Astrocyte (in vitro differentiated cells and primary cell): Measurements from ENCODE around the gene ISL1.

Experiments
- EZH2 ChIP-seq: IDR thresholded peaks from 2 replicates; pipeline ENCODE4 v1.6.1; 2012; ENCODE audit warnings: mild to moderate bottlenecking, low read length, inconsistent platforms; ENCODE audit not compliant: insufficient read depth
- TF ChIP-seq, protein P1 (sequence below): IDR thresholded peaks from 2 replicates; pipeline ENCODE4 v1.5.1; 2011; ENCODE audit warnings: low read depth, mild to moderate bottlenecking, inconsistent platforms, low read length, moderate library complexity; ENCODE audit not compliant: insufficient read depth

DNA sequence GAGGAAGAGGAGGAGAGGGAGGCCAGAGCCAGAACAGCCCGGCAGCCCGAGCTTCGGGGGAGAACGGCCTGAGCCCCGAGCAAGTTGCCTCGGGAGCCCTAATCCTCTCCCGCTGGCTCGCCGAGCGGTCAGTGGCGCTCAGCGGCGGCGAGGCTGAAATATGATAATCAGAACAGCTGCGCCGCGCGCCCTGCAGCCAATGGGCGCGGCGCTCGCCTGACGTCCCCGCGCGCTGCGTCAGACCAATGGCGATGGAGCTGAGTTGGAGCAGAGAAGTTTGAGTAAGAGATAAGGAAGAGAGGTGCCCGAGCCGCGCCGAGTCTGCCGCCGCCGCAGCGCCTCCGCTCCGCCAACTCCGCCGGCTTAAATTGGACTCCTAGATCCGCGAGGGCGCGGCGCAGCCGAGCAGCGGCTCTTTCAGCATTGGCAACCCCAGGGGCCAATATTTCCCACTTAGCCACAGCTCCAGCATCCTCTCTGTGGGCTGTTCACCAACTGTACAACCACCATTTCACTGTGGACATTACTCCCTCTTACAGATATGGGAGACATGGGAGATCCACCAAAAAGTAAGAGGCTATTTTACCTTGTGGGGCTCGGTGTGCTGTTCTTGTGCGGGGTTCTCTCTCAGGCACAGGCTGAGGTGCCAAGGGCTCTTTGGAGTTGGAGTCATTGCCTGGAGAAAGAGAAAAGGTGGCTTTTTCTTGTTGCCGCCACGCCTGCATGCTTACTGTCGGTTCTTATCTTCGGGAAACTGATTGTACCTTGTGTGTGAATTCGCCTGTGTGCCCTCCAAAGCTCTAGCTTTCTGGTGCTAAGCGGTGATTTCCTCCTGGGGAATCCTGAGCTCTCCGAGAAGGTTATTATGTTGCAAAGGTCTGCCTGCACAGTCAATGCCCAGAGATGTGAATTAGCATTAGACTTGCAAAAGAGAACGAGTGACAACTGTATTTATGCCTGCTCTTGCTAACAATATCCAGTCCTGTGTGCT lies at the start of gene ISL1:
- peak; percentile 43 for TF ChIP-seq EZH2
- TF ChIP-seq, protein P1, sequence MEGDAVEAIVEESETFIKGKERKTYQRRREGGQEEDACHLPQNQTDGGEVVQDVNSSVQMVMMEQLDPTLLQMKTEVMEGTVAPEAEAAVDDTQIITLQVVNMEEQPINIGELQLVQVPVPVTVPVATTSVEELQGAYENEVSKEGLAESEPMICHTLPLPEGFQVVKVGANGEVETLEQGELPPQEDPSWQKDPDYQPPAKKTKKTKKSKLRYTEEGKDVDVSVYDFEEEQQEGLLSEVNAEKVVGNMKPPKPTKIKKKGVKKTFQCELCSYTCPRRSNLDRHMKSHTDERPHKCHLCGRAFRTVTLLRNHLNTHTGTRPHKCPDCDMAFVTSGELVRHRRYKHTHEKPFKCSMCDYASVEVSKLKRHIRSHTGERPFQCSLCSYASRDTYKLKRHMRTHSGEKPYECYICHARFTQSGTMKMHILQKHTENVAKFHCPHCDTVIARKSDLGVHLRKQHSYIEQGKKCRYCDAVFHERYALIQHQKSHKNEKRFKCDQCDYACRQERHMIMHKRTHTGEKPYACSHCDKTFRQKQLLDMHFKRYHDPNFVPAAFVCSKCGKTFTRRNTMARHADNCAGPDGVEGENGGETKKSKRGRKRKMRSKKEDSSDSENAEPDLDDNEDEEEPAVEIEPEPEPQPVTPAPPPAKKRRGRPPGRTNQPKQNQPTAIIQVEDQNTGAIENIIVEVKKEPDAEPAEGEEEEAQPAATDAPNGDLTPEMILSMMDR: no peak
